ENCODE data around the gene CENPH.
"Not testable (repeated sequence)": the region's sequence is repeated elsewhere in the genome, so short reads cannot be mapped to it uniquely, and the experiment has no call there.

The CENPH gene

GRCh38 chr5:69189162-69190086, at the start of gene CENPH:
Gene CENPH (plus strand): TSS chr5:69189583. CDS start chr5:69189635, 52 bp downstream.
- peak; percentile 92 for DNase-seq (ENCODE audit: low spot score)
- TF ChIP-seq, protein P1, sequence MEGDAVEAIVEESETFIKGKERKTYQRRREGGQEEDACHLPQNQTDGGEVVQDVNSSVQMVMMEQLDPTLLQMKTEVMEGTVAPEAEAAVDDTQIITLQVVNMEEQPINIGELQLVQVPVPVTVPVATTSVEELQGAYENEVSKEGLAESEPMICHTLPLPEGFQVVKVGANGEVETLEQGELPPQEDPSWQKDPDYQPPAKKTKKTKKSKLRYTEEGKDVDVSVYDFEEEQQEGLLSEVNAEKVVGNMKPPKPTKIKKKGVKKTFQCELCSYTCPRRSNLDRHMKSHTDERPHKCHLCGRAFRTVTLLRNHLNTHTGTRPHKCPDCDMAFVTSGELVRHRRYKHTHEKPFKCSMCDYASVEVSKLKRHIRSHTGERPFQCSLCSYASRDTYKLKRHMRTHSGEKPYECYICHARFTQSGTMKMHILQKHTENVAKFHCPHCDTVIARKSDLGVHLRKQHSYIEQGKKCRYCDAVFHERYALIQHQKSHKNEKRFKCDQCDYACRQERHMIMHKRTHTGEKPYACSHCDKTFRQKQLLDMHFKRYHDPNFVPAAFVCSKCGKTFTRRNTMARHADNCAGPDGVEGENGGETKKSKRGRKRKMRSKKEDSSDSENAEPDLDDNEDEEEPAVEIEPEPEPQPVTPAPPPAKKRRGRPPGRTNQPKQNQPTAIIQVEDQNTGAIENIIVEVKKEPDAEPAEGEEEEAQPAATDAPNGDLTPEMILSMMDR (IDR thresholded peaks at IDR 0.05; ENCODE audit: extremely low read depth, missing control alignments), result no peak

GRCh38 chr5:69140239-69140638, 49.1 kb upstream of the CENPH start:
- DNase-seq (ENCODE audit: low spot score), result not testable (repeated sequence)

DNA sequence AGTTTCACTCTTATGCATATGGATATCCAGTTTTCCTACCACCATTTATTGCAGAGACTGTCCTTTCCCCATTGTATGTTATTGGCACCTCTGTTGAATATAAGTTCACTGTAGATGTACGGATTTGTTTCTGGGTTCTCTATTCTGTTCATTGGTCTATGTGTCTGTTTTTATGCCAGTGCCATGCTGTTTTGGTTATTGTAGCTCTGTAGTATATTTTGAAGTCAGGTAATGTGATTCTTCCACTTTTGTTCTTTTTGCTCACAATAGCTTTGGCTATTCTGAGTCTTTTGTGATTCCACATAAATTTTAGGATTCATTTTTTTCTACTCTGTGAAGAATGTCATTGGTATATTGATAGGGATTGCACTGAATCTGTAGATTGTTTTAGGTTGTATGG, 48.6 kb upstream of the CENPH start:
- no peak for DNase-seq (ENCODE audit: low spot score)
- TF ChIP-seq, protein P1 (IDR thresholded peaks at IDR 0.05; ENCODE audit: extremely low read depth, missing control alignments), result no peak

DNA sequence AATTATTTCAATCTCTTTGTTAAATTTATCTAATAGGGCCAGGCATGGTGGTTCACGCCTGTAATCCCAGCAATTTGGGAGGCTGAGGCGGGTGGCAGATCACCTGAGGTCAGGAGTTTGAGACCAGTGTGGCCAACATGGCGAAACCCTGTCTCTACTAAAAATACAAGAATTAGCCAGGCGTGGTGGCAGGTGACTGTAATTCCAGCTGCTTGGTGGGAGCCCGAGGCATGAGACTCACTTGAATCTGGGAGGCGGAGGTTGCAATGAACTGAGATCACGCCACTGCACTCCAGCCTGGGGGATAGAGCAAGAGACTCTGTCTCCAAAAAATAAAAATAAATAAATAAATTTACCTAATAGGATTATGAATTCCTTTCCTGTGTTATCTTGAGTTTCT, 40.8 kb upstream of the CENPH start:
- not testable (repeated sequence) for DNase-seq (ENCODE audit: low spot score)

DNA sequence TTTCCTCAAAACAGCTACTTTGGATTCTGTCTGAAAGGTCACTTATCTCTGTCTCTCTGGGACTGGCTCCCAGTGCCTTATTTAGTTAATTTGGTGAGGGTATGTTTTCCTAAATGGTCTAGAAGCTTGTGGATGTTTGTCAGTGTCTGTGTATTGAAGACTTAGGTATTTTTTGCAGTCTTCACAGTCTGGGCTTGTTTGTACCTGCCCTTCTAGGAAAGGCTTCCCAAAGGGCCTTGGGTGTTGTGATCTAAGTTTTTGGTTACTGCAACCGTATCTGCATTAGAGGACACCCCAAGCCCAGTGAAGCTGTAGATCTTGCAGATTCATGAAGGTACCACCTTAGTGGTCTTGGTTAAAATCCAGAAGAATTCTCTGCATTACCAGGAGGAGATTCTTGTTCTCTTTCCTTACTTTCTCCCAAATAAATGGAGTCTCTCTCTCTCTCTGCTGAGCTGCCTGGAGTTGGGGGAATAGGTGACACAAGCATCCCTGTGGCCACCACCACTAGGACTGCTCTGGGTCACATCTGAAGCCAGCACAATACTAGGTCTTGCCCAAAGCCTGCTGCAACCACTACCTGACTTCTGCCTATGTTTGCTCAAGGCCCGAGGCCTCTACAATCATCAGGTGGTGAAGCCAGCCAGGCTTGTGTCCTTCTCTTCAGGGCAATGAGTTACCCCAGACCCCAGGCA, 40.3 kb upstream of the CENPH start:
- no peak for DNase-seq (ENCODE audit: low spot score)
- TF ChIP-seq, protein P1 (IDR thresholded peaks at IDR 0.05; ENCODE audit: extremely low read depth, missing control alignments), result no peak

GRCh38 chr5:69149676-69150010, 39.7 kb upstream of the CENPH start:
- no peak for DNase-seq (ENCODE audit: low spot score)
- TF ChIP-seq, protein P1 (IDR thresholded peaks at IDR 0.05; ENCODE audit: extremely low read depth, missing control alignments), result no peak

GRCh38 chr5:69152731-69153130, 36.7 kb upstream of the CENPH start:
- DNase-seq (ENCODE audit: low spot score), result no peak
- TF ChIP-seq, protein P1 (IDR thresholded peaks at IDR 0.05; ENCODE audit: extremely low read depth, missing control alignments), result no peak

DNA sequence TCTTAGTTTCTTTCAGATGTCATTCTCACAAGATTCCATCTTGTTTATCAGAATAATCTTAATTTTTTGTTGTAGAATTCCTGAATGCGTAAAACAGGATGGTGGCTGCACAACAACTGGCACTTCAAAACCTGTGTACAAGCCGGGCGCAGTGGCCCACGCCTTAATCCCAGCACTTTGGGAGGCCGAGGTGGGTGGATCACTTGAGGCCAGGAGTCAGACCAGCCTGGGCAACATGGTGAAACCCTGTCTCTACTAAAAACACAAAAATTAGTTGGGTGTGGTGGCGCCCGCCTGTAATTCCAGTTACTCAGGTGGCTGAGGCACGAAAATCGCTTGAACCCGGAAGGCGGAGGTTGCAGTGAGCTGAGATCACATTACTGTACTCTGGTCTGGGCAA, 32.9 kb upstream of the CENPH start:
- TF ChIP-seq, protein P1 (IDR thresholded peaks at IDR 0.05; ENCODE audit: extremely low read depth, missing control alignments), result no peak
- no peak for DNase-seq (ENCODE audit: low spot score)

Measured in GM20000 (cell line).